ENCODE results near the gene CYTH4.

Gene CYTH4

DNA sequence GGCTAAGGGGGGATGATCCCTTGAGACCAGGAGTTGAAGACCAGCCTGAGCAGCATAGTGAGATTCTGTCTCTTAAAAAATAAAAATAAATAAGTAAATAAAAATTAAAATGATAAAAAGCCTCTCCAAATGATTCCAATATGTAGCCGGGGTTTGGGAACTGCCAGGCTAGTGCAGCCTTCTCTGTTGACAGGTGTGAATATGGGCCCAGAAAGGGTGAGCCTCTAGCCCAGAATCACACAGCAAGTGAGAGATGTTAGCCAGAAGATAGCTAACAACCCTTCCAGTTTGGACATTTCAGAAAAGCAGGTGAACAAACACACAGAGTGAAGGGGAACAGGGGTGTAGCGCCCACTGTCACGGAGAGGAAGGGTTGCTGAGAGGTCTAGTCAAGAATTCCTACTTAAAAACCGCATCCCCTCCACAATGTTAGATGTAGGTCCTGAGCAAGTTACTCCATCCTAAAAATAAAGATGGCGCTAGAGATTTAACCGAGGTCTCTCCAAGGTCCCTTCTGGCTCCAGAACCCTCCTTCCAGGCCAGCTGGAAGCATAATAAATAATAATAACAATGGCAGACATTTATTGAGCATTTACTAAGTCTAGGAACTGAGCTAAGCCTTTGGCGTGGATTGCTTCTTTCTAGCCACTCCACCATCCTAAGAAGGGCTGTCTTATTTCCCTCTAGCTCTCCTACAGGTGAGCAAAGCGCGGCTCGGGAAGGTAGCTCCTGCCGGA, 51.6 kb downstream of the CYTH4 start:
- H3K27ac ChIP-seq: no peak overlapping the region
- POLR2A ChIA-PET (ENCODE audit: low non-redundant PET): no interaction called here
- CTCF ChIA-PET: no interaction called here
- TF ChIP-seq, protein P1, sequence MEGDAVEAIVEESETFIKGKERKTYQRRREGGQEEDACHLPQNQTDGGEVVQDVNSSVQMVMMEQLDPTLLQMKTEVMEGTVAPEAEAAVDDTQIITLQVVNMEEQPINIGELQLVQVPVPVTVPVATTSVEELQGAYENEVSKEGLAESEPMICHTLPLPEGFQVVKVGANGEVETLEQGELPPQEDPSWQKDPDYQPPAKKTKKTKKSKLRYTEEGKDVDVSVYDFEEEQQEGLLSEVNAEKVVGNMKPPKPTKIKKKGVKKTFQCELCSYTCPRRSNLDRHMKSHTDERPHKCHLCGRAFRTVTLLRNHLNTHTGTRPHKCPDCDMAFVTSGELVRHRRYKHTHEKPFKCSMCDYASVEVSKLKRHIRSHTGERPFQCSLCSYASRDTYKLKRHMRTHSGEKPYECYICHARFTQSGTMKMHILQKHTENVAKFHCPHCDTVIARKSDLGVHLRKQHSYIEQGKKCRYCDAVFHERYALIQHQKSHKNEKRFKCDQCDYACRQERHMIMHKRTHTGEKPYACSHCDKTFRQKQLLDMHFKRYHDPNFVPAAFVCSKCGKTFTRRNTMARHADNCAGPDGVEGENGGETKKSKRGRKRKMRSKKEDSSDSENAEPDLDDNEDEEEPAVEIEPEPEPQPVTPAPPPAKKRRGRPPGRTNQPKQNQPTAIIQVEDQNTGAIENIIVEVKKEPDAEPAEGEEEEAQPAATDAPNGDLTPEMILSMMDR (conservative IDR thresholded peaks at IDR 0.05; ENCODE audit: low read depth): no peak
- no peak for DNase-seq (ENCODE audit: low spot score)

DNA sequence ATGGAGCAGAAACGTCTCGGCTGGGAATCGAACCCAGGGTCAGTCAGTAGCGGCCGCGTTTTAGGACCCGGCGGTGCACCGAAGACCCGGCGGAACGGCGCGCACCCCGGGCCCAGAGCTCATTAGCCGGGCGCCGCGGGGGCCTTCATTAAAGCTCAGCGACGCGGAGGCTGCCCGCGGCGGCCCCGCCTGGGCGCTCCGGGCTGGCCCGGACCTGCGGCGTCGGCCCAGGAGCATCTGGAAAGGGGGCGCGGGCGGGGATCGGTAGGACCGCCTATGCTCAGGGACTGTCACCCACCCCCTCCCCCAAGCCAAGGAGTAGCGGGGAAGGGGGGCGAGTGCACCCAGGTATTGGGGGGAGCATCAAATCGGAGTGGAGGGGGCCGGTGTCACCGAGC, 52.2 kb downstream of the CYTH4 start:
- ChIA-PET POLR2A (ENCODE audit: low non-redundant PET) (no interaction called here), CTCF (no interaction called here)
- no peak for DNase-seq (ENCODE audit: low spot score)
- TF ChIP-seq, protein P1 (conservative IDR thresholded peaks at IDR 0.05; ENCODE audit: low read depth): no peak
- no peak overlapping the region for H3K27ac ChIP-seq

DNA sequence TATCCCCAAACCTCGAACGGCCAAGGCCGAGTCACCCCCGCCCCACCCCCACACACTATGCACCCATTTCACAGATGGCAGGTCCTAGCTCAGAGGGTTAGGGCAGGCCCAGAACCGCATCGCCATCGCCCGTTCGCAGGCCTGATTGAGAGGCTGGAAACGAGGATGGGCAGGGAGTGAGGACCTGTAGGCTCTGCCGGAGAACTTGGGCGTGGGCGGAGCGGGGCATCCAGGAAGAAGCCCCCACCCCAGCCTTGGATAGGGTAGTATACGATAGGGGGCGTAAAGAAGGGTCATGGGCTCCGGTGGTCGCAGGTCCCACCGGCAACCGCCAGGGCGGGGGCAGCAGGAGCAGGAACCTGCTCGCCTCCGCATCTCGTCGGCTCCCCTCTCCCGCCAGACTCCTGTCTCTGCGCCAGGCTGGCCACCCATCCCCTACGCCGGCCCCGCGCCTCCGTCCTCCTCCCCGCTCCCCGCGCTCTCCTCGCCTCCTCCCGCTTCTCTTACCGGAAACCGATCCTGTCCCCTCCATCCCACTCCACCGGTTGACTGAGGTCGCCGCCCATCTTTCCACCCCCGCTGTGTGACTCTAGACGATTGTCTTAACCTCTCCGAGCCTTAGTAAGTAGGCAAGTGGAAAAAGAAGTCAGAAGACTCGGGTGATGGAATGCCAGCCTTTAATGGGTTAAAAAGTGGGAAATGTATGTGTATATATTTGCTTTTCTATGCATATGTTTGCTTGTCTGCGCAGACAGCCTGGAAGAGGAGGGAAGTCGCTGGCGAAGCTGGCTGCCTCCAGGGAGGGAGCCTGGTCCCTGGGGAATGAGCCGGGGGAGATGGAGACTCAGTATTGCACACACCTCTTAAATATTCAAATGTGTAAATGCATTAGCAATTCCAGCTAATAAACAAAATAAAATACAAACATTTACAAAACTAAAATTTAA, 52.8 kb downstream of the CYTH4 start:
- peak overlapping the region; percentile 80 for H3K27ac ChIP-seq
- POLR2A ChIA-PET (ENCODE audit: low non-redundant PET): no interaction called here
- CTCF ChIA-PET: no interaction called here
- no peak for DNase-seq (ENCODE audit: low spot score)
- TF ChIP-seq, protein P1 (conservative IDR thresholded peaks at IDR 0.05; ENCODE audit: low read depth): no peak

DNA sequence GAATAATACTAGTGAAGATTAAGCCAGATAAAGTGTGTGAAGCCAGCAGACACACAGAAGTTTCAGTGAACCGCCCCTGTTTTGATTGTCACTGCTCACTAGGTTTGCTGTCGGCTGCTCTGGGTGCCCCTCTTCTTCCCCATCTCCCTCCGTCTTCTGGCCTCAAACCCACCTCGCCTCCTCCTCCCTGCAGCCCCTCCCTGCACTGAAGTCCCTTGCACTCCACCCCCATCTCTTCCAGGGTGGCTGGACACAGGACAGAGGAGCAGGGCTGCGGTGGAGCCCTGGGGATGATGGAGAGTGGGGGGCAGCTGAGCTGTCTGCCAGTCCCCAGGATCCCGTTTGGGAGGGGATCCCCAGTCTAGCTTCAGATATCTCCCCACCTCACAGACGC, 53.5 kb downstream of the CYTH4 start:
- peak overlapping the region; percentile 80 for H3K27ac ChIP-seq
- TF ChIP-seq, protein P1 (conservative IDR thresholded peaks at IDR 0.05; ENCODE audit: low read depth): no peak
- ChIA-PET POLR2A (ENCODE audit: low non-redundant PET) (no interaction called here), CTCF (no interaction called here)
- no peak for DNase-seq (ENCODE audit: low spot score)

DNA sequence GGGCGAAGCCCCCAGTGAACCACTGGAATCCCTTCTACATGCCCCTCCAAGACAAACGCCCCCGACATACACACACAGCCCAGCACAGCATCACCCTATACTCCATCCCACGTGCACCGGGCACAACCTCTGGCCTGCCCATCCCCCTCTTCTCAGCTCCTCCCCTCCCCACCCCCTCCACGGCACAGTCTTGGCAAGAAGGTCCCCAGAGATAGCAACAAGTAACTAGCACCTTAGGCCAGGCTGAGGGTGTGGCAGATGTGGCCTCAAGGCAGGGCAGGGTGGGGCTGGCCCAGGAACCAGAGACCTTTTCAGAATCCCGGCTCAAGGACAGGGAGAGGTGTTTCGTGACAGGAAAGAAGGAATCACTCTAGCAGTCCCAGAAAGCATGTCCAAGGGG, 54.3 kb downstream of the CYTH4 start:
- TF ChIP-seq, protein P1 (conservative IDR thresholded peaks at IDR 0.05; ENCODE audit: low read depth): no peak
- DNase-seq (ENCODE audit: low spot score): no peak
- ChIA-PET POLR2A (ENCODE audit: low non-redundant PET) (no interaction called here), CTCF (no interaction called here)
- H3K27ac ChIP-seq: peak overlapping the region; percentile 80

DNA sequence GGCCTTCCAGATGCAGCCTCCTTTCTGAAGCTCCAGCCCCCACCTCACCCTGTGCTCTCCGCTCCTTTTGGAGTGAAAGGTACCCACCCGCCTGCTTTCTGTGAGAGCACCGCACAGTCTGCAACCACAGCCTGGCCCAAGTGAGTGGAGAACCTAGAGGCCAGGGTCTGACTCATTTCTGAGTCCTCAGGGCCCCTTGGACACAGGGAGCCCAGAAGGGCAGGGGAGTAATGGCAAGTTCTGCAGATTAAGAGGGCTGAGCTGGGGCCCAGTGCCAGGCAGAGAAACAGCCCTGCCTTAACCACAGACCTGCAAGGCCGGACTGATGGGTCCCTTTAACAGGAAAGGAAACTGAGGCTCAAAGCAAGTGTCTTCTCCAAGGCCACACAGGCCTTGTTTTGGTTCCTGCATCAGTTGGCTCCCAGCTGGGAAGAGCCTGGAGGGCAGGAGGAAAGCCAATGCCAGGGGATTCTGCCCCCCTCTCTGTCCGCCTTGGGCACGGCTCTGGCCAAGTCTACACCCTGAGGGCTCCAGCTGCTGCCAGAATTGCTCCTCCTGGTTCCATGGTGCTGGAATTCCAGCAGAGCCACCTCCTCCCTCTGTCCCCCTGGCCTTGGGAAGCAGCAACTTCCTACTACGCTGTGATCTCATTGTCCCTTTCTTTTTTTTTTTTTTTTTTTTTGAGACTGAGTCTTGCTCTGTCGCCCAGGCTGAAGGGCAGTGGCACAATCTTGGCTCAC, 55.1 kb downstream of the CYTH4 start:
- DNase-seq (ENCODE audit: low spot score): no peak
- H3K27ac ChIP-seq: peak overlapping the region; percentile 80
- ChIA-PET CTCF (interaction anchor here (0.6 to 0.9 kb wide), 3 partner anchors 89 to 230 kb away, joined by 3 to 4 read pairs (median 3); no protein-coding TSS in a partner anchor), POLR2A (ENCODE audit: low non-redundant PET) (no interaction called here)
- TF ChIP-seq, protein P1 (conservative IDR thresholded peaks at IDR 0.05; ENCODE audit: low read depth): no peak

All from RWPE1 (cell line).